Measurements from ENCODE around the gene TBL2. TPM values are rescaled to one million over a fixed set of nuclear protein-coding genes. Genes with fewer than 3 reads are reported as not detected.

Gene TBL2
- total and polyA plus RNA-seq, 2 experiments from 2014 or later = 6.9 to 27.8 TPM

GRCh38 chr7:73613954-73614735 lies 35.8 kb upstream of the TBL2 start:
- no peak overlapping the region for H3K27ac Mint-ChIP-seq
- H3K4me3 Mint-ChIP-seq = no peak overlapping the region
- DNase-seq (ENCODE audit: low spot score) = no peak

More at GRCh38 chr7:73613954-73614735, 35.8 kb upstream of the TBL2 start:
- Histone ChIP-seq H3K4me1 (ENCODE audit: insufficient read depth) (no peaks in the 10 kb centered on the region), H3K9me2 (ENCODE audit: insufficient read depth) (no peaks in the 10 kb centered on the region), H3F3A (replicated peaks; ENCODE audit: low read depth) (0 out of 2 replicates have a peak, but pooled peaks cover 5% of the 10 kb centered on the region), H3K79me2 (replicated peaks; ENCODE audit: insufficient read depth) (no peaks in the 10 kb centered on the region), H3K4me3 (no peak overlapping the region), H2AFZ (no peak overlapping the region), H3K27me3 (ENCODE audit: insufficient read depth) (no peaks in the 10 kb centered on the region), H4K20me1 (replicated peaks; ENCODE audit: insufficient read depth) (no peaks in the 10 kb centered on the region), H3K27ac (ENCODE audit: low read depth) (no peak overlapping the region), H3K4me2 (no peak overlapping the region), H3K36me3 (ENCODE audit: insufficient read depth) (no peaks in the 10 kb centered on the region; the same call in 1 of the 2 replicates)
- Mint-ChIP-seq H3K4me1 (peaks cover 5% of the 10 kb centered on the region), H3K9me3 (no peaks in the 10 kb centered on the region), H3K36me3 (ENCODE audit: low read depth) (no peaks in the 10 kb centered on the region; the same call in 1 of the 3 replicates), H3K27me3 (ENCODE audit: insufficient read depth, low read depth, poor library complexity) (peaks cover 5% of the 10 kb centered on the region)
- no peak for ATAC-seq
- TF ChIP-seq ETS1 (IDR thresholded peaks at IDR 0.05) = no peak
- no peak for TF ChIP-seq CTCF (conservative IDR thresholded peaks at IDR 0.05; ENCODE audit: low read depth in 2 of 2)
- TF ChIP-seq ZNF462 (CRISPR knock-in tag; IDR thresholded peaks at IDR 0.05) = no peak
- TF ChIP-seq JUNB (IDR thresholded peaks at IDR 0.05; ENCODE audit: unreplicated experiment) = no peak
- TF ChIP-seq POLR2AphosphoS5 (IDR thresholded peaks at IDR 0.05; ENCODE audit: low read depth) = no peak
- TF ChIP-seq STAT1 (IDR thresholded peaks at IDR 0.05; ENCODE audit: unreplicated experiment) = no peak
- TF ChIP-seq CREB1 (CRISPR knock-in tag; IDR thresholded peaks at IDR 0.05; ENCODE audit: low read depth) = no peak
